Loucy (cell line): ENCODE measurements around the gene GJC1.

Experiments
- H2AFZ ChIP-seq: fragments of 200-600 bp; sonication (generic); 2 replicates; pipeline ENCODE4 v1.6.0; 2016; ENCODE audit warnings: antibody characterized with exemption, mild to moderate bottlenecking, low read length, moderate library complexity
- H3F3A ChIP-seq: fragments of 200-600 bp; 2 replicates; pipeline ENCODE4 v1.6.0; 2016; ENCODE audit warnings: antibody characterized with exemption, low read depth, mild to moderate bottlenecking
- H3K27me3 ChIP-seq: fragments of 200-600 bp; sonication (generic); 2 replicates; pipeline ENCODE4 v1.6.1; 2014; ENCODE audit warnings: low read length, mild to moderate bottlenecking; ENCODE audit not compliant: insufficient read depth, poor library complexity, severe bottlenecking
- H3K36me3 ChIP-seq: fragments of 200-600 bp; sonication (generic); 2 replicates; pipeline ENCODE4 v1.6.1; 2016; ENCODE audit warnings: low read length; ENCODE audit not compliant: insufficient read depth
- H3K4me1 ChIP-seq: fragments of 200-600 bp; sonication (generic); 2 replicates; pipeline ENCODE4 v1.5.1; 2014; ENCODE audit warnings: low read length, mild to moderate bottlenecking; ENCODE audit not compliant: insufficient read depth, poor library complexity, severe bottlenecking
- H3K4me2 ChIP-seq: fragments of 200-600 bp; sonication (generic); 2 replicates; pipeline ENCODE4 v1.6.0; 2014; ENCODE audit warnings: antibody characterized with exemption, low read length, low read depth, mild to moderate bottlenecking; ENCODE audit not compliant: poor library complexity, severe bottlenecking
- H3K4me3 ChIP-seq: fragments of 200-600 bp; sonication (generic); 2 replicates; pipeline ENCODE4 v1.5.1; 2014; ENCODE audit warnings: low read length, mild to moderate bottlenecking, mixed read lengths; ENCODE audit not compliant: poor library complexity, severe bottlenecking
- H3K79me2 ChIP-seq: fragments of 200-600 bp; sonication (generic); 2 replicates; pipeline ENCODE4 v1.6.1; 2014; ENCODE audit warnings: low read length; ENCODE audit not compliant: insufficient read depth
- H3K9ac ChIP-seq: fragments of 200-600 bp; sonication (generic); 2 replicates; pipeline ENCODE4 v1.6.0; 2014; ENCODE audit warnings: mild to moderate bottlenecking, low read depth, low read length, moderate library complexity; ENCODE audit not compliant: poor library complexity, severe bottlenecking
- H3K9me2 ChIP-seq: fragments of 200-600 bp; sonication (generic); replicated peaks from 2 replicates; pipeline ENCODE4 v1.6.1; 2016; ENCODE audit warnings: low read depth, low read length, mixed read lengths
- H3K9me3 ChIP-seq: fragments of 200-600 bp; sonication (generic); 2 replicates; pipeline ENCODE4 v1.6.1; 2014; ENCODE audit warnings: mild to moderate bottlenecking, antibody characterized with exemption, low read length, low read depth; ENCODE audit not compliant: insufficient read depth
- H4K20me1 ChIP-seq: fragments of 200-600 bp; sonication (generic); 2 replicates; pipeline ENCODE4 v1.6.0; 2014; ENCODE audit warnings: antibody characterized with exemption, low read length, mild to moderate bottlenecking; ENCODE audit not compliant: insufficient read depth, poor library complexity, severe bottlenecking
- CTCF ChIP-seq: fragments of 200-600 bp; sonication (generic); conservative IDR thresholded peaks from 2 replicates; pipeline ENCODE4 v1.5.1; 2014; ENCODE audit warnings: mild to moderate bottlenecking, antibody characterized with exemption, low read length
- EZH2phosphoT487 ChIP-seq: fragments of 200-600 bp; IDR thresholded peaks from 2 replicates; pipeline ENCODE4 v1.6.1; 2018; ENCODE audit warnings: antibody characterized with exemption, mild to moderate bottlenecking, moderate library complexity, borderline replicate concordance

The GJC1 gene

GRCh38 chr17:44859701-44860100 lies 29.6 kb upstream of the GJC1 start:
- no peak overlapping the region for H3K9ac ChIP-seq
- H3K4me1 ChIP-seq, result no peaks in the 10 kb centered on the region
- H4K20me1 ChIP-seq, result no peaks in the 10 kb centered on the region
- no peak overlapping the region for H3K4me2 ChIP-seq
- H3K4me3 ChIP-seq, result no peak overlapping the region
- no peaks in the 10 kb centered on the region for H3K9me3 ChIP-seq
- no peaks in the 10 kb centered on the region for H3K79me2 ChIP-seq
- no peaks in the 10 kb centered on the region for H3F3A ChIP-seq
- H3K27me3 ChIP-seq, result no peaks in the 10 kb centered on the region
- no peaks in the 10 kb centered on the region for H3K9me2 ChIP-seq
- TF ChIP-seq EZH2phosphoT487 (no peak), CTCF (no peak)
- H3K36me3 ChIP-seq, result peaks cover 89% of the 10 kb centered on the region; the same call in 1 of the 2 replicates
- H2AFZ ChIP-seq, result no peak overlapping the region

- no peak for TF ChIP-seq EZH2phosphoT487
- TF ChIP-seq CTCF, result no peak
- H3F3A ChIP-seq, result no peaks in the 10 kb centered on the region
- H3K36me3 ChIP-seq, result peaks cover 83% of the 10 kb centered on the region; the same call in 1 of the 2 replicates
- no peaks in the 10 kb centered on the region for H3K4me1 ChIP-seq
- H3K9me3 ChIP-seq, result no peaks in the 10 kb centered on the region
- H3K9me2 ChIP-seq, result no peaks in the 10 kb centered on the region
- no peaks in the 10 kb centered on the region for H4K20me1 ChIP-seq
- no peak overlapping the region for H3K9ac ChIP-seq
- no peaks in the 10 kb centered on the region for H3K79me2 ChIP-seq
- H3K4me2 ChIP-seq, result no peak overlapping the region
- no peaks in the 10 kb centered on the region for H3K27me3 ChIP-seq
- no peak overlapping the region for H3K4me3 ChIP-seq
- no peak overlapping the region for H2AFZ ChIP-seq
These were observed 24.1 kb upstream of the GJC1 start for GRCh38 chr17:44854192-44854591.

GRCh38 chr17:44850612-44851011 lies 20.5 kb upstream of the GJC1 start:
- H3K4me1 ChIP-seq, result no peaks in the 10 kb centered on the region
- H4K20me1 ChIP-seq, result no peaks in the 10 kb centered on the region
- peaks cover 51% of the 10 kb centered on the region; the same call in 1 of the 2 replicates for H3K36me3 ChIP-seq
- H3K4me3 ChIP-seq, result no peak overlapping the region
- no peaks in the 10 kb centered on the region for H3K9me2 ChIP-seq
- no peak overlapping the region for H3K4me2 ChIP-seq
- H2AFZ ChIP-seq, result no peak overlapping the region
- TF ChIP-seq EZH2phosphoT487, result no peak
- TF ChIP-seq CTCF, result no peak
- H3F3A ChIP-seq, result no peaks in the 10 kb centered on the region
- H3K27me3 ChIP-seq, result no peaks in the 10 kb centered on the region
- H3K9ac ChIP-seq, result no peak overlapping the region
- no peaks in the 10 kb centered on the region for H3K79me2 ChIP-seq
- no peaks in the 10 kb centered on the region for H3K9me3 ChIP-seq
